CMK (cell line): ENCODE data around the gene SIAH1.
"Not testable (repeated sequence)": the region's sequence is repeated elsewhere in the genome, so short reads cannot be mapped to it uniquely, and the experiment has no call there.

Experiments used
- DNase-seq: peaks from one replicate; pipeline ENCODE4 v3.0.0-alpha.2; 2010; ENCODE audit warnings: low read depth

Gene SIAH1

GRCh38 chr16:48366165-48367093 is 18.8 kb downstream of the SIAH1 start:
- DNase-seq: no peak

- DNase-seq: peak; percentile 74
Measured at GRCh38 chr16:48365601-48366164, 19.5 kb downstream of the SIAH1 start.

GRCh38 chr16:48365025-48365600 is 20.1 kb downstream of the SIAH1 start:
- no peak for DNase-seq

GRCh38 chr16:48361540-48362144 is 23.6 kb downstream of the SIAH1 start:
- no peak for DNase-seq

GRCh38 chr16:48361012-48361411 is 24.2 kb downstream of the SIAH1 start:
- no peak for DNase-seq

- no peak for DNase-seq
Measured at GRCh38 chr16:48359983-48360382, 25.2 kb downstream of the SIAH1 start.

GRCh38 chr16:48358419-48358818 is 26.8 kb downstream of the SIAH1 start:
- no peak for DNase-seq

GRCh38 chr16:48356633-48357376 is 28.4 kb downstream of the SIAH1 start:
- no peak for DNase-seq

GRCh38 chr16:48354877-48355855 is 30.0 kb downstream of the SIAH1 start:
- no peak for DNase-seq

- not testable (repeated sequence) for DNase-seq
Measured at GRCh38 chr16:48354385-48354784, 30.8 kb downstream of the SIAH1 start.

GRCh38 chr16:48353565-48354163 is 31.5 kb downstream of the SIAH1 start:
- DNase-seq: peak; percentile 62

GRCh38 chr16:48352648-48353390 is 32.4 kb downstream of the SIAH1 start:
- DNase-seq: no peak

- DNase-seq: no peak
Measured at GRCh38 chr16:48350736-48351135, 34.5 kb downstream of the SIAH1 start.

- no peak for DNase-seq
Measured at GRCh38 chr16:48347980-48348379, 37.2 kb downstream of the SIAH1 start.

- DNase-seq: no peak
Measured at GRCh38 chr16:48347191-48347865, 37.9 kb downstream of the SIAH1 start.

GRCh38 chr16:48342591-48342990 is 42.6 kb downstream of the SIAH1 start:
- no peak for DNase-seq

- DNase-seq: no peak
Measured at GRCh38 chr16:48340054-48340453, 45.2 kb downstream of the SIAH1 start.

GRCh38 chr16:48335961-48336360 is 49.3 kb downstream of the SIAH1 start:
- no peak for DNase-seq

GRCh38 chr16:48334325-48334724 is 50.9 kb downstream of the SIAH1 start:
- no peak for DNase-seq
